ACC112 (cell line): Measurements from ENCODE around the gene NELFA.

ENCODE experiments used
- H2AFZ ChIP-seq: fragments of 200-600 bp; sonication (generic); one replicate; pipeline ENCODE4 v1.6.0; 2017; ENCODE audit warnings: antibody characterized with exemption, low read length; ENCODE audit not compliant: unreplicated experiment
- H3K27ac ChIP-seq: fragments of 200-600 bp; sonication (generic); 2 replicates; pipeline ENCODE4 v1.5.1; 2014; ENCODE audit warnings: low read depth, mild to moderate bottlenecking, antibody characterized with exemption, low read length, moderate library complexity
- H3K27me3 ChIP-seq: fragments of 200-600 bp; sonication (generic); 2 replicates; pipeline ENCODE4 v1.6.1; 2014; ENCODE audit warnings: mild to moderate bottlenecking, antibody characterized with exemption, low read length, moderate library complexity, mixed read lengths; ENCODE audit not compliant: insufficient read depth
- H3K36me3 ChIP-seq: fragments of 200-600 bp; sonication (generic); 2 replicates; pipeline ENCODE4 v1.6.1; 2016; ENCODE audit warnings: mild to moderate bottlenecking, antibody characterized with exemption, low read length, moderate library complexity, mixed read lengths; ENCODE audit not compliant: insufficient read depth
- H3K4me1 ChIP-seq: fragments of 200-600 bp; sonication (generic); one replicate; pipeline ENCODE4 v1.6.1; 2016; ENCODE audit warnings: low read length, mixed read lengths; ENCODE audit not compliant: insufficient read depth, unreplicated experiment, control insufficient read depth
- H3K4me3 ChIP-seq: fragments of 200-600 bp; sonication (generic); 2 replicates; pipeline ENCODE4 v1.5.1; 2014; ENCODE audit warnings: mild to moderate bottlenecking, low read depth, low read length
- H3K79me2 ChIP-seq: fragments of 200-600 bp; sonication (generic); one replicate; pipeline ENCODE4 v1.6.0; 2016; ENCODE audit warnings: low read length; ENCODE audit not compliant: control insufficient read depth, unreplicated experiment, insufficient read depth

NELFA gene

DNA sequence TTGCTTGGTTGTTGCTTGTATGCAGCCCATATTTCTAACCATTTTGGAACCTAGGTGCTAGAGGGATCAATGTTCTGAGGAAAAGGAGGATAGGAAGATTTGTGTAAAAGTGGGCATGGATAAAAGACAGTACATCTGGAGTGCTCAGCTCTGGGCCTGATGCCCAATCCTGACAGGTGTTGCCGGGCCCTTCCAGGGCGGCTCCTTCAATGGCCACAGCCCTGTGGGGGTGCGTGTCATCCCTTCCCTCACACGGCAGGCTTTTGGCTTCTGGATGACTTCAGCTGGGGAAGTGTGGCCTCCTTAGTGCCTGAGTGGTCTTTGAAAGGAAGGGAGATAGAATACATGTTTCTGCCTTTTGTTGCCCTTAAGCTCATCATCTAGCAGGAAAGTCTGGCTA lies 47.2 kb downstream of the NELFA start:
- Histone ChIP-seq H3K4me3 (no peak overlapping the region), H2AFZ (no peak overlapping the region), H3K27me3 (no peaks in the 10 kb centered on the region), H3K36me3 (peaks cover 34% of the 10 kb centered on the region; the same call in 1 of the 2 replicates), H3K4me1 (no peaks in the 10 kb centered on the region), H3K79me2 (peaks cover 2% of the 10 kb centered on the region), H3K27ac (no peak overlapping the region)

DNA sequence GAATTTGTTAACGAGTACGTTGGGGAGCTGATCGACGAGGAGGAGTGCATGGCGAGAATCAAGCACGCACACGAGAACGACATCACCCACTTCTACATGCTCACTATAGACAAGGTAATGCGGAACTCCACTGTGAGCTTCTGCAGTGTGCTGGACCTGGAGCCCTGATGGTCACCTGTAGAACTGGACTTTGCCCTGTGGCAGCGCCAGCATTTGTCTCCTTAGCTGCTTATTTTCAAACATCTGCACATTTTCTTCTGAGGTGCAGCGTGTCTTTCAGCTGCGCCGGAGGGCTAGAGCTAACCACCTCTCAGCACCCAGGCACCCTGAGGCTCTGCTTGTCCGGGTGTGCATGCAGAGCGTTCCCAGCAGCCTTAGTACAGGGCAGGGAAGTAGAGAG lies 47.7 kb downstream of the NELFA start:
- peaks cover 33% of the 10 kb centered on the region; the same call in 1 of the 2 replicates for H3K36me3 ChIP-seq
- no peak overlapping the region for H3K4me3 ChIP-seq
- H3K27ac ChIP-seq: no peak overlapping the region
- peaks cover 2% of the 10 kb centered on the region for H3K79me2 ChIP-seq
- no peaks in the 10 kb centered on the region for H3K4me1 ChIP-seq
- H3K27me3 ChIP-seq: no peaks in the 10 kb centered on the region
- no peak overlapping the region for H2AFZ ChIP-seq

DNA sequence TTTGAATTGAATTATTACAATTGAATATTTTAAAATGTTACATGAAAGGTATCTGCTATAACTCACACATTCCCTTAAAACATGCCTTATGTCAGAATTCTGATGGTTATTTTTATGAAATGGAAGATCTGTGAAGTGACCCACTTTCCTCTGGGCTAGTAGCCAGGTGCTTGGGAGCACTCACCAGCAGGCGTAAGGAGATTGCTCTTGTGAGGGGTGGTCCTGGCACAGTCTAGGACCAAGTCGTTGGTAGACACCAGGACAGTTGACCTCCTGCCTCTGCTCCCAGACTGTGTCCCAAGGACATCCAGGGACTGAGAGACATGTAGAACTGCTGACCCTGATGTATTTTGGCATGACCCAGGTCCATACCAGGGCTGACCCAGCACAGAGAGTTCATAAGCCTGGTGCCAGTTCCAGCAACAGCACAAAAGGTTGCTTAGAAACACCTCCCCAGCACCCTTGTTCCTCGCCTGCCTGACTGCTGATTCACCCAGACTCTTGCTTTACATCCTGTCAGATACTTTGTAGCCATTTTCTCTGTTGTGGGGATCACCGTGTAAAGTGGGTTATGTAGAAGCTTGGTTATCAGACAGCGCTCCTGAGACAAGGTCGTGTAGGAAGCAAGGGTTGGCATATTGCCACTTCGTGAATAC lies 48.5 kb downstream of the NELFA start:
- H3K36me3 ChIP-seq: peaks cover 33% of the 10 kb centered on the region; the same call in 1 of the 2 replicates
- H2AFZ ChIP-seq: no peak overlapping the region
- H3K79me2 ChIP-seq: peaks cover 2% of the 10 kb centered on the region
- H3K4me1 ChIP-seq: no peaks in the 10 kb centered on the region
- H3K27me3 ChIP-seq: no peaks in the 10 kb centered on the region
- no peak overlapping the region for H3K4me3 ChIP-seq
- H3K27ac ChIP-seq: no peak overlapping the region

DNA sequence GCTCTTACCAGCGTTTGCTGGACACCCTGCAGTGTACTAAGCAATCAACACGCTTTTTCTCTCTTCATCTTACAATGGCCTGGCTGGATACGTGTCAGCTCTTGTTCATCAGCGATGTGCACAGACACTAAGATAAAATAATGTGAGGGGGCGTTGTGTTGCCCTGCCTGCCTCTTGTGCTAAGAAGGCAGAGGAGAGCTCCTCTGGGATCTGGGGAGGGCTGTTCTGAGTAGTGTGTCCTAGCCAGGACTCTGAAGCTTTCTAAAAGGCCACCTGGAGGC lies 49.7 kb downstream of the NELFA start:
- Histone ChIP-seq H3K27me3 (no peaks in the 10 kb centered on the region), H3K4me1 (no peaks in the 10 kb centered on the region), H3K36me3 (peaks cover 33% of the 10 kb centered on the region; the same call in 1 of the 2 replicates), H3K79me2 (peaks cover 2% of the 10 kb centered on the region), H3K27ac (no peak overlapping the region), H3K4me3 (no peak overlapping the region), H2AFZ (no peak overlapping the region)

DNA sequence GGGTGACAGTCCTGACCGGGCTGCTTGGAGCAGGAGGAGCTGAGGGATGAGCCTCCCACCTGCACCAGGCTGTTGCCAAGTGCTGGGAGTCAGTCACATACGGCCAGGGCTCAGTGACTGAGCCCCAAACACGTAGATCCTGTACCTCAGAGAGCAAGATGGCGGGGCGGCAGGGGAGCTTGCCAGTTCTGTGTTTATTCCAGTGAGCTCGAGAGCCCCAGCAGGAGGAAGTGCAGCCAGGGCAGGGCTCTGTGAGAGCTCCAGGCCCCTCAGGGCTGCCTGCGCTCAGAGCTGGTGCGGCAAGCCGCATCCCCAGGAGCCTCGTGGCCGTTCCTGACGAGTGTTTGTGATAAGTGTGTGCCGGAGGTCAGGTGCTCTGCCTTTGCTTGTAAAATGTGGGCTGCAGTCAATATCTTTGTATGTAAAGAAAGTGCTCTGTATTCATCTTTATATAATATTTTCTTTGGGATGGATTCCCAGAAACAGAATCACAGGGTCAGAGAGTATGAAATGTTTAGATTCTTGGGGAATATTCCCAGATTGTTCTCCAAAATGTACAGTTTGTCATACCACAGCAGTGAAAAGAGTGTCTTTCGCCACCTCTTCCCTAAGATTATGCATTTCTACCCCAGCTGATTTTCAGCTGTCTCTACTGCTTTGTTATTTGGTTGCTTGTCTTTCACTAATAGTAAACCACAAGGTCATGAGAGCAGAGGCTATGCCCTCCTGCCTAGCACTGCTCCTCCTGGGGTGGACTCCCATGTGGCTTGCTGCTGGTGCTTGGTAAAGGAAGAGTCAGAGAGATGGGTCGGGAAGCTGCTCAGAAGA lies 50.3 kb downstream of the NELFA start:
- Histone ChIP-seq H3K79me2 (peaks cover 2% of the 10 kb centered on the region), H3K27ac (no peak overlapping the region), H3K4me3 (no peak overlapping the region), H3K36me3 (peaks cover 32% of the 10 kb centered on the region; the same call in 1 of the 2 replicates), H2AFZ (no peak overlapping the region), H3K27me3 (no peaks in the 10 kb centered on the region), H3K4me1 (no peaks in the 10 kb centered on the region)

DNA sequence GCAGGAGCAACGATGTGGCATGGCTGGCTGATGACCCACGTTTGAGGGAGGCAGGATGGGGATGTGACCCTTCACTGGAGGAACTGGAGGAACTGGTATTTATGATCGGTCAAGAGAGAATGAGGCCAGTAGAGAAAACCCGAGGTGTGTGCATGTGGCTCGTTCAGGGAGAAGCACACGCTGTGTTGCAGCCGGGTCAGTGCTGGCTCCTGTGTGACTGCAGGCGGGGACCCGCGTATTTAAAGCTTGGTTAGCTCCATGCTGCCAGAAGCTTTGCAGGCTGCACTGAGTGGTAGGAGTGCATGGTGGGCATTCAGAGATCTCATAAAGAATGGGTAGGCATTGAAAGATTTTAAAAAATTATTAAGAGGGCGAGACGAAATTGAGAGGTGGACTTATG lies 52.1 kb downstream of the NELFA start:
- Histone ChIP-seq H2AFZ (no peak overlapping the region), H3K27ac (no peak overlapping the region), H3K79me2 (peaks cover 2% of the 10 kb centered on the region), H3K4me1 (no peaks in the 10 kb centered on the region), H3K27me3 (no peaks in the 10 kb centered on the region), H3K4me3 (no peak overlapping the region), H3K36me3 (peaks cover 33% of the 10 kb centered on the region; the same call in 1 of the 2 replicates)

DNA sequence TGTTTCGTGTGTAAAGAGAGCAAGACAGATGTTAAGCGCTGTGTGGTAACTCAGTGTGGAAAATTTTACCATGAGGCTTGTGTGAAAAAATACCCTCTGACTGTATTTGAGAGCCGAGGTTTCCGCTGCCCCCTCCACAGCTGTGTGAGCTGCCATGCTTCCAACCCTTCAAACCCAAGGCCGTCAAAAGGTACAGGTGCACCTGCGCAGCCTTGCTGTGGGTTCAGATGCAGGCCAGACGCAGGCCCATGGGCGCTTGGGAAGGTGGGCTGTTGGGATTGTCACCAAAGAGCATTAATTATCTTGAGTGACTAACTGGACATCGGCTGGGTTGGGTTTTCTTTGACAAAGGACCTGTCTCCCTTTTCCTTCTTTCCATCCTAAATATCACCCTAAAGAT lies 55.4 kb downstream of the NELFA start:
- peaks cover 33% of the 10 kb centered on the region; the same call in 1 of the 2 replicates for H3K36me3 ChIP-seq

DNA sequence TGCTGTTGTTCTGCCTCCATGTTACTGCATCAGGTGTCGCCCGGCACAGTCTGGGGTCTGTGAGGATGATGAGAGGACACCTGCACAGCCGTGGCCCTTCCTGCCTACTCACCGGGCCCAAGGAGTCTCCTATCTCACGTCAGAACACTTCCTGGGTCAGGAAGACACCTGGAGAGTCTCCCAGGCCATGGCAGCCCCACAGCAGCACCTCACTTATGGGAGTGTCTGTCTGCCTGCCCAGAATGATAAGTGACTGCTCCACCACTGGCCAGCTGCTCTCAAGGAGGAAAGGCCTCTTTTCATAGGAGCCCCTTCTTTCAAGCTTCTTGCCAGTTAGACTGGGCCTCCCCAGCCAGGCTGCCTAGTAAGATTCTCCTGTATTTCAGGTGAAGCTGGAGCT lies 56.1 kb downstream of the NELFA start:
- Histone ChIP-seq H3K27ac (no peak overlapping the region), H3K79me2 (no peaks in the 10 kb centered on the region), H3K27me3 (no peaks in the 10 kb centered on the region), H2AFZ (no peak overlapping the region), H3K4me1 (no peaks in the 10 kb centered on the region), H3K4me3 (no peak overlapping the region), H3K36me3 (peaks cover 29% of the 10 kb centered on the region)

More for the DNA sequence above, 55.4 kb downstream of the NELFA start:
- no peaks in the 10 kb centered on the region for H3K4me1 ChIP-seq
- no peaks in the 10 kb centered on the region for H3K27me3 ChIP-seq
- no peak overlapping the region for H2AFZ ChIP-seq
- H3K79me2 ChIP-seq: no peaks in the 10 kb centered on the region
- H3K27ac ChIP-seq: no peak overlapping the region
- no peak overlapping the region for H3K4me3 ChIP-seq

DNA sequence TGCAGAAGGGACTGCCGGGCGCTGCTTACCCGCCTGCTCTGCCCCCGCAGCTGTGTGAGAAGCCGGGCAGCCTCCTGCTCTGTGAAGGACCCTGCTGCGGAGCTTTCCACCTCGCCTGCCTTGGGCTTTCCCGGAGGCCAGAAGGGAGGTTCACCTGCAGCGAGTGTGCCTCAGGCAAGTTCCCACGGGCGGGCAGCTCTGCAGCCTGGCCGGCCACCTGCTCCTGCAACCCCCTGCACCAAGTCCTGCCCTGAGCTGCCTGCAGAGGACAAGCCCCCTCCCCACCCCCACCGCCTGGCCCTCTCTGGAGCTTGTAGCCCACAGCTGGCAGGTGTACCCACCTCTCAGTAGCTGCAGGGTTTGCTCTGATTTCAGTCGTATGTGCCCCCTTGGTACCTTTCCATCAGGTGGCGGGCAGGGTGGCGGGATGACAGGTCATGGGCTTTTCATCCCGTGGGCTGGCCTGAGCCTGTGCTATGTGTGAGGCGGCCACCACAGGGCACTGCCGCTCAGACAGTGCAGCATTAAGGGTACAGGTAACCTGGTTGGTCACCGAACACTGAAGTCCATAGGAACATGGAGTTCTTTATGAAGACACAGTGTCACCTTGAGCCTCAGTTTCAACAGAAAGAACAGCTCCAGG lies 56.6 kb downstream of the NELFA start:
- Histone ChIP-seq H2AFZ (no peak overlapping the region), H3K27me3 (no peaks in the 10 kb centered on the region), H3K4me1 (no peaks in the 10 kb centered on the region), H3K4me3 (no peak overlapping the region), H3K27ac (no peak overlapping the region), H3K36me3 (peaks cover 29% of the 10 kb centered on the region), H3K79me2 (no peaks in the 10 kb centered on the region)

DNA sequence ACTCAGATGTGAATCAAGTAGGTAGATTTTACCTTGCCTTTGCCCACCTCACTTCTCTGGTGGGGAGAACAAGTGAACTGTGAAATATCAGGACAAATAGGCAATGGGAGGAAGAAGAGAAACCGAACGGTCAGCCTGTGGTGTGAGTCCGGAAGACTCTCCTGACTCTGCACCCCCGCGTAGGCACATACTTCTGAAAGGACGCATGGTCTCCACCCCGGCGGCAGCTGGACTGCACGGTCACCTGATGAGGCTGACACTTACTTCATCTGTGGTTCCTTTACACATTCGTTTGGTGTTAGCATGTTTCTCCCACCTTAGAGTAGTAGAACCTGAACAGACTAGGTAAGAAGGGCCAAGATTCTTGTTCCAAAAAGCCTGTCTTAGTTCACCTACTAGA lies 58.4 kb downstream of the NELFA start:
- H3K27me3 ChIP-seq: no peaks in the 10 kb centered on the region
- H3K79me2 ChIP-seq: peaks cover 5% of the 10 kb centered on the region
- no peak overlapping the region for H3K27ac ChIP-seq
- H3K36me3 ChIP-seq: peaks cover 23% of the 10 kb centered on the region
- no peaks in the 10 kb centered on the region for H3K4me1 ChIP-seq
- no peak overlapping the region for H3K4me3 ChIP-seq
- H2AFZ ChIP-seq: no peak overlapping the region
